H1 (cell line): ENCODE results near the gene CEP76.

Experiments used
- ASH2L ChIP-seq: fragments of 200-600, 300-600 bp; sonication (generic); IDR thresholded peaks from one replicate; pipeline ENCODE4 v1.7.1; 2017; ENCODE audit warnings: low read length
- BRCA1 ChIP-seq: IDR thresholded peaks from 2 replicates; pipeline ENCODE4 v1.6.1; 2012; ENCODE audit warnings: low read depth, low read length, improper control_type of control experiment
- EZH2 ChIP-seq: fragments of 200-600 bp; sonication (generic); IDR thresholded peaks from 2 replicates; pipeline ENCODE4 v1.7.1; 2012; ENCODE audit warnings: low read depth, mild to moderate bottlenecking, moderate library complexity, low read length, inconsistent platforms; ENCODE audit not compliant: severe bottlenecking
- NRF1 ChIP-seq: IDR thresholded peaks from 2 replicates; pipeline ENCODE4 v1.6.1; 2011; ENCODE audit warnings: mild to moderate bottlenecking, low read depth, low read length, improper control_type of control experiment
- POLR2A ChIP-seq, 2 experiments: IDR thresholded peaks; 1 replicate in 1 of 2; 2 replicates in 1 of 2; pipeline ENCODE4 v1.6.1; 2011; ENCODE audit warnings: low read depth in 2 of 2, low read length in 2 of 2, mild to moderate bottlenecking in 2 of 2; ENCODE audit errors: control extremely low read depth in 1 of 2
- POLR2AphosphoS5 ChIP-seq: IDR thresholded peaks from 2 replicates; pipeline ENCODE4 v1.6.1; 2011; ENCODE audit warnings: low read depth, low read length
- SIRT6 ChIP-seq: IDR thresholded peaks from one replicate; pipeline ENCODE4 v1.7.1; 2012; ENCODE audit warnings: low read length, inconsistent platforms
- SP1 ChIP-seq: IDR thresholded peaks from 2 replicates; pipeline ENCODE4 v1.6.1; 2011; ENCODE audit warnings: low read depth, low read length
- TEAD4 ChIP-seq: IDR thresholded peaks from 2 replicates; pipeline ENCODE4 v1.6.1; 2012; ENCODE audit warnings: low read depth, low read length, inconsistent platforms, mixed read lengths
- TF ChIP-seq, protein P1 (sequence below), 3 experiments: IDR thresholded peaks; 1 replicate in 2 of 3; 2 replicates in 1 of 3; pipeline versions ENCODE4 v1.5.1 to v1.6.1; 2011; ENCODE audit warnings: low read length in 3 of 3, mild to moderate bottlenecking in 3 of 3, inconsistent platforms in 2 of 3, low read depth in 1 of 3, moderate library complexity in 1 of 3; ENCODE audit not compliant: insufficient read depth in 1 of 3; ENCODE audit errors: control extremely low read depth in 1 of 3

DNA sequence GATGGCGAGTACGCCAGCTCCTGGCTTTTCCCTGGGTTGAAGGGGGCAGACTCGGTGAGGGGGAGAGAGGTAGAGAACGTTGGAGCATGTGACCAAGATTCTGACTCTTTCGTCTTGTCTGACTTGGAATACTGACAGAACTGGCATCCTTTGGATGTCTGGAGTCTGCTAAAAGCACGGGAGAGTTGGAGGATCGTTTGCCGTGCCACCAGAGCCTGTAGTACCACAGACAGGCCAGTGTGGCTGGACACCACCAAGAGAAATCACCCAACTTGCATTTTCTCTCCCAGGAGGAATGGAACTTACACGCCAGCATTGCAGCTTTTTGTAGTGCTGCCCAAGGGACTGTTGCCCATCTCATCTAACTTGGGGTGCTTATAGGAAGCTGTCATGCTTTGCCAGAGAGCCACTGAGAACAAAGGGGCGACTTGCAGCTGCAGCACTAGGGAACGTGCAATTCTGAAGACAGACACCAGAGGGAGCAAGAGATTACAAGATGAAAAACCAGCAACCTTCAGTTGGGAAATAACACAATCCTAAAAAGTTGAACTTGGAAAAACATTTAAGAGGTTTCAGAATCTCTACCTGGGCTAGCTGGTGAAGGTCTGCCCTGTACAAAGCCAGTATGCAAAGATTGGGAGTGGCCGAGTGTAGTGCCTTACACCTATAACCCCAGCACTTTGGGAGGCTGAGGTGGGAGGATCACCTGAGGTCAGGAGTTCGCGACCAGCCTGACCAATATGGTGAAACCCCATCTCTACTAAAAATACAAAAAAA is 24.4 kb upstream of the CEP76 start:
- TF ChIP-seq EZH2 (no peak), POLR2AphosphoS5 (no peak), SP1 (no peak), TEAD4 (no peak), POLR2A (IDR thresholded peaks at IDR 0.05; ENCODE audit: control extremely low read depth in 1 of 2, low read depth in 2 of 2, low read length in 2 of 2) (no peak), NRF1 (no peak), ASH2L (no peak), SIRT6 (no peak), BRCA1 (no peak)
- TF ChIP-seq, protein P1, sequence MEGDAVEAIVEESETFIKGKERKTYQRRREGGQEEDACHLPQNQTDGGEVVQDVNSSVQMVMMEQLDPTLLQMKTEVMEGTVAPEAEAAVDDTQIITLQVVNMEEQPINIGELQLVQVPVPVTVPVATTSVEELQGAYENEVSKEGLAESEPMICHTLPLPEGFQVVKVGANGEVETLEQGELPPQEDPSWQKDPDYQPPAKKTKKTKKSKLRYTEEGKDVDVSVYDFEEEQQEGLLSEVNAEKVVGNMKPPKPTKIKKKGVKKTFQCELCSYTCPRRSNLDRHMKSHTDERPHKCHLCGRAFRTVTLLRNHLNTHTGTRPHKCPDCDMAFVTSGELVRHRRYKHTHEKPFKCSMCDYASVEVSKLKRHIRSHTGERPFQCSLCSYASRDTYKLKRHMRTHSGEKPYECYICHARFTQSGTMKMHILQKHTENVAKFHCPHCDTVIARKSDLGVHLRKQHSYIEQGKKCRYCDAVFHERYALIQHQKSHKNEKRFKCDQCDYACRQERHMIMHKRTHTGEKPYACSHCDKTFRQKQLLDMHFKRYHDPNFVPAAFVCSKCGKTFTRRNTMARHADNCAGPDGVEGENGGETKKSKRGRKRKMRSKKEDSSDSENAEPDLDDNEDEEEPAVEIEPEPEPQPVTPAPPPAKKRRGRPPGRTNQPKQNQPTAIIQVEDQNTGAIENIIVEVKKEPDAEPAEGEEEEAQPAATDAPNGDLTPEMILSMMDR (IDR thresholded peaks at IDR 0.05; ENCODE audit: control extremely low read depth in 1 of 3, insufficient read depth in 1 of 3, low read depth in 1 of 3, low read length in 3 of 3), result peak; percentile 55 to 84 (median 80)
